HG02885 (cell line): Measurements from ENCODE around the gene RBMS3.

ENCODE experiments used
- ATAC-seq: cut with Tn5 transposase; IDR thresholded peaks from one replicate; pipeline ENCODE4 v1.9.1; 2021; ENCODE audit warnings: mild to moderate bottlenecking; ENCODE audit not compliant: unreplicated experiment, poor library complexity

Gene RBMS3

DNA sequence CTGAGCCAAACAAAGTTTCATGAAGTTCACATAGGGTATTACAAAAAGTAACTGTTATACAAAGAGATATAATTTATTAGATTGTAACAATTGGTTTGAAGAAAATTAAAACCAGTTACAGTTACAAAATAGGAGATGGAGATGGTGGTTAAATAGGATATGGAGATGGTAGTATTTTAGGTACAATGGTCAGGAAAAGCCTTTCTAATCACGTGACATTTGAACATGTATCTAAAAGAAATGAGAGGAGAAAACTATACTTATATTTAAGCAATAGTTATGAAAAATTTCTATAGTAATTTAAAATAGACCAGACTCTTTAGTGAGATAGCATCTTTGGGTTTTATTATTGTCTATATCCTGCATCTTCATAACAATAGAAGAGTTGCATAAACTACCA, 312.9 kb downstream of the RBMS3 start:
- ATAC-seq, result no peak

DNA sequence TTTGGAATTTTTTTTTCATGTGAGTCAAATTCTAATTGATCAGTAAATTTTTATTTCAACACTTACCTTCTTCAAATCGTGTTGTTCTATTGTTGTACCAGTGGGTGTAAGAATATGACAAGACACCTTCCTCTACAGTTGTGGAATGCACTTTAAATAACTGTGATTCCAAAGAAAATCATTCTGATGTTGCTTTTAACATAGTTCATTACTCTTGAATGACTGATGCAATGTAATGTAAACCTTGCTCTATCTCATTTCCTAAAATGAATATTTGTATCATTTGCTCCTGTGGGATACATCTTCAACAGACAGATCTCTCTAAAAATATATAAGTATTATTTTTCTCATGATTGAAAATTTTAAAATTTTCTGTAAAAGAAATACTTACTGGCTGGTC, 313.4 kb downstream of the RBMS3 start:
- no peak for ATAC-seq

DNA sequence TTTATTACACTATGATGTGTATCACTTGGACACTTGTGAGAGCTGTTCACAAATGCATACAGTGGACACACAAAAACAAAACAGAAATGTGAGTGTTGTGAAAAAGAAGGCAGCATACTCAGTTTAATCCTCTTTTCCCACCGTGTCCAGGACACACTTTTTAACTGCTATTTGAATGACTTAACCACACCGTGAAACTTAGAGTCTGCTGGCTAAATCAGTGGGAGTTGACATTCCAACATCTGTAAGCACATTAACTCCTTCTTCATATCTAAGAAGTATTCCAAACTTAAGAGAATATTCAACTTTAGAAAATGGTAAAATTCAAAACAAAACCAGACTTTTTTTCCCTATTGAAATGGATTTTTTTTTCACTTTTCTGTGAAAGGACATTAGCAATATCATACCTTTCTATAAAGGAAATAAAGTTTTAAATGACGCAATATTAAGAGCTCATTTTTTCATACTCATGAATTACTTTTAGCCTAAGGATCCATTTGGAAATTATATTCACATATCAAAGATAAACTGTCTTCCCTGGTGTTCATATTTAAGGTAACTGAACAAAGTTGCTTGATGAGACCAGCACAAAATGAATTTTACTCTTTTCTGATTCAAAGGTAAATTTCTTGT, 316.6 kb downstream of the RBMS3 start:
- no peak for ATAC-seq

DNA sequence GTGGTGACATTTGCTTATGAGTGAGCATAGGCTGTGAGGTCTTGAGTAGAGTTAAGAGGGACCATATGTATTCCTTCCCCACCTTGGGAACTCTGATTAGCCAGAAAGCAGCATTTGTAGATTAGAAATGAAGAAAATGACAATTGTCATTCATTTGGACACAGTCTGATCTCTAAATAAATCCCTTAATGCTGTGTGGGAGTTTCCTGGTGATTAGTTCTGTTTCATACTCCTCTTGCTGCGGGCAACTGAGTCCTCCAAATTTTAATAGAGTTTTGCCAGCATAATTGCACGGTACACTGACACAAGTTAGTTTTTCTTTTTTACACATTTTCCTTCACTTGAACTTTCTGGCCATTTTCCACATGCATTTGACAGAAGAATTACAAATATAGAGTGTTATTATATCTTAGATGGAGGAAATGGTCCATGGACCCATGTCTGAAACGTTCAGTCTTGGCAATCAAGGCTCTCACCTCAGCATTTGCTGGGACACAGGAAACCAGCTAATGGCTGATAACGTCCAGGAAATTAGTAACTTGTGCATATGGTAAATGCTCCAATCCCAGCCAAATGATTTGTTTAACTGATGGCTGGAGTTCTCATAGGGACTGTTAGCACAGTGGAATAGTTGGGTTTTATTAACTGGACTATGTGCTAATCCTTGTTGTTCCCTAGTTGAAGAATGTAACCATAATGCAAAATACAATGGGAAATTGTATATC, 321.2 kb downstream of the RBMS3 start:
- no peak for ATAC-seq

DNA sequence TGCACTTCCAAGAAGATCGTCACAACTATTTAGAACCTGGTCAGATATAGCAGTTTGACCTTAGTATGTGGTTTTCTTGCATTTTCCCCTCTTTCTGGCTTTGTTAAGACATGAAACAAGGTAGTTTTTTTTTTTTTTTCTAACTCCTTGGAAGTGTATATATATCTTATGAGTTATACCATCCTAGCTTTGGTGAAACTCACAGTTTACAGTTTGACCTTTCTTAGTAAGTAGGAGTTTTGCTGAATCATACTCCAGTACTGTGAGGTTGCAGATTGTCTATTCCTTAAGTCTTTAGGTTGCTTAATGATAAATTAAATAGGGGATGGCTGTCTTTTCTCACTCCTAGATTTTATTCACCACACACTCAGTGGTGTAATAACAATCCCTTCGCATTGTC, 325.0 kb downstream of the RBMS3 start:
- ATAC-seq, result no peak

DNA sequence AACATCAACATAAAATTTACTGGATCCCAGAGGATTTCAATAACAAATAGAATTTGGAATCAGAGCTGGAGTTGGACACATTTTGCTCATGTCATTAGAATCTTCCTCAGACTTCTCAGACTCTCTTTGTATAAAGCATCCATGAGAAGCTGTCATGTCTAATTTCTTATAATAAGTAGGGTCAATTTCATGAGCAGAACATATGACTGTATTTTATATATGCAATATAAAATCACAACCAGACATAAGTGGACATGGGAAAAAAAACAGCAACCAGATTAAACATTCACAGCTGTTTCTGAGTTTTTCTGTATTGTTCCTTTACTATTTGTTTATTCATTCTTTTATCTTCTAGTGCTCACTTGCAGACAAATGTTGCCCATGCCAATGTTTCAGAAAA, 325.5 kb downstream of the RBMS3 start:
- no peak for ATAC-seq

DNA sequence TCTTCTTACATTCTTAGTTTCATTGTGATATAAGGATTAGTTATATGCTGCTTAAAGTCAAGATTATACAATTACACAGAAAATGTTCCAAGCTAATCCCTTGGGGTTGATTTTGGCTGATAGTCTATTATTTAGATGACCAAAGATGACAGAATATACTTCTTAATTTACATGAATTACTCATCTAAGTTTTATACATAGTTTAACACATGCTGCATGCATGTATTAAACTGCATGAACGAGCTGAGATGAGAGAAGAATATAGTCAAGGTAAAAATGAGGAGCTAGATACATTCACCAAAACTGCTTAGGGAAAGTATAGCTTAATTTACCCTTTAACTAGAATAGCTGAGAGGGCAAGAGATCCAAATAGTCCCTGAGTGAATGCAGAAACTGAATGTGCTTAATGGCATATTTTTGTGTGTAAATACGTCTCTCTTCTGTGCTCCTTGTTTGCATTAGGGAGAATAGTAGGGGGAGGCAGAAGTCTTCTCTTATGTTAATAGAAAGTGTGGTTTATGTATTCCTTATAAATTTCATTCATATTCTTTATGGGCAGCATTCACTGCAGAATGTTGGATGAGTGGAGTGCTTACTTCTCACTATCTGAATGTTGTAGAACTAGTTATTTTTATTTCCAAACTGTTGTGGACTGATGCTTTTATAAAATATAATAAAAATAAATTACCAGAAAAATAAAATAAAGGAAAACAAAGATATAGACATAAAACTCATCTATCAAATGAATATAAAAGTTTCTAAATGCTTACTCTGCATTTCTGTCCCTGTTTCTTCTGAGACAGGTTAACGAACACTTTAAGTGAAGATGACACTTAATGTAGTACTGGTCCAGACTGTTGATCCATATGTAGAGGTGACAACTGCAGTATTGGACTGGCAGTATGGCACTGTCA, 327.8 kb downstream of the RBMS3 start:
- no peak for ATAC-seq

DNA sequence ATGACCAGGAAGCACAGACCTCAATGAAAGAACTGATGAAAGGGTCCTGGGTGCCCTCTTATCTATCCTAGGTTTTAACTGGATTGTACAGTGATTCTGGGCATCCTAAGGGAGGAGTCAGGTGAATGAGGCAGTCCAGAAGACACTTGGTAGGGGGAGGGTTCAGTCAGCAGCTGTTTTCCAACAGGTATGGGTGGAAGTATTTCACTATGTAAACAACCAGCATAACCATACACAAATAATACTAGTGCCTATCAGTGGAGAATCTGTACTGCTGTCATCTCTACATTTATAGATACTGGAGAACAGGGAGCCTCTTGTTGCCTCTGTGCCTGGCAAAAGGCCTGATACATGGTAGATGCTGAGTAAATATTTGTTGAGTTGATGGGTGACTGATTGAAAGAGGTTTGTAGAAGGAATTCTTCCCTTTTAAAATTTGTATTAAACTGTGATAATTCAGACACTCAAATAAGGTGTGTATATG, 328.5 kb downstream of the RBMS3 start:
- no peak for ATAC-seq

DNA sequence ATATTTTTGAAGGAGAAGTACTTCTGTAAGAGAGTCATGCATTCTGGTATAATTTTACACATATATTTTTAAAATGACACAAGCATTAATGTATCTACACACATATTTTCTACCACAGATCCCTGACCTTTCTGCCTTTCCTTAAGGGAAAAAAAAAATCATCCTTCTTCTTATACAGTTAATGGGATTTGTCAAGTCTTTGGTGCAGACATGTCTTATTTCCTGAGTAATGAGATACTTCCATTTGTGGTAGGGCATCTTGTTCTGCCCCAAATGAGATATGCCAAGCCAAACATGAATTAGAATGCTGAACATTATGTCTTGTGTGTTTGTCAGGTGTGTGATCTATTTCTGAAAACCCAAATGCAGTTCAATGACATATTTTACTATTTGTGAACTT, 329.9 kb downstream of the RBMS3 start:
- ATAC-seq, result no peak

DNA sequence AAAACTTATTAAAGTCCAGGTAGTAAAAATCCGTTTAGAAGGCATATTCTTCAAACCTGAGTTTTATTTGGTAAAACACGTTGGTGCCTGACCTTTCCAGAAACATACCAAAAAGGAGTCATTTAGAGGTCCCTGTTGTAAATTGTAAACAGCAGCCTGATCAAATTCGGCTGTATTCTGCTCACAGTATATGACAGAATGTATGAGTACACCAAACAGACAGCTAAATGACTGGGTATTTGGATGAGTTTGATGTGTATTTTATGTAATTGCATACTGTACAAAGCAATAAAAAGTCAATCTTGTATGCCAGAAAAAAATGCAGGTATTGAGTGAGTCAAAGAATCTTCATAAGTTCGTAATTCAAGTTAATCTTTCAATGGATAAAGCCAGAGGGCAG, 330.4 kb downstream of the RBMS3 start:
- ATAC-seq, result no peak

DNA sequence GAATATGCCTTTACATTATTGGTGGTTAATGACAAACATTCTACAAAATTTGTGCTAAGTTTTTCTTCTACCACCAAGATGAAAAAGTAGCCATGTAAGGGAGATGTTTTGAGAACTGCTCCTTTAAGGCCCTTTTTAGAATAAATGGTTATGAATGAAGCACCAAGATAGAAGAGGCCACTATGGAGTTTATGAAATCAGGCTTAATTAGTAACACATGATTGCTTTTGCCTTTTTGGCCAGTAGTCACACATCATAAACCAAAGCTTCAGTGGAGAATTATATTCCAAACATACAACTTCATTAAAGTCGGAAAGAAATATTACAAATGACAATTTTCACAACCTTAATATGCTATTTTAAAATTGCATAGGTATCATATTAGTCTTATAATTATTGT, 331.7 kb downstream of the RBMS3 start:
- no peak for ATAC-seq

DNA sequence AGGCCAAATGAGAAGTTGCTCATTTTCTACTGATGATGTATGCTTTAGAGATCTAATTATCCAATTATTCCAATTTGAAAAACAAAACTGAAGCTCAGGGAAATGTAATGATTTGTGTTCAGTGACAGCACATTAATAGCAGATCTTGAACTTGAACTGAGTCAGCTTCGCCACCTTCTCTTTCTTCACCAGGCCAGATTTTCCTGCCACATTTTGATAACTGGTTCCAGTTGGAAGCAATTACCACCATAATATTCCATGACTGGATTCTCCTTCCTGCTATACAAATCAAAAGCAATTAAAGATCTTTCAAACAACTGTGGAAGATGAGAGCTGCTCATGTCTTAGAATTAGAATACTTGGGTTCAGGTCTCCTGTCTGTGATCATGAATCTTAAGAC, 334.1 kb downstream of the RBMS3 start:
- ATAC-seq, result no peak

DNA sequence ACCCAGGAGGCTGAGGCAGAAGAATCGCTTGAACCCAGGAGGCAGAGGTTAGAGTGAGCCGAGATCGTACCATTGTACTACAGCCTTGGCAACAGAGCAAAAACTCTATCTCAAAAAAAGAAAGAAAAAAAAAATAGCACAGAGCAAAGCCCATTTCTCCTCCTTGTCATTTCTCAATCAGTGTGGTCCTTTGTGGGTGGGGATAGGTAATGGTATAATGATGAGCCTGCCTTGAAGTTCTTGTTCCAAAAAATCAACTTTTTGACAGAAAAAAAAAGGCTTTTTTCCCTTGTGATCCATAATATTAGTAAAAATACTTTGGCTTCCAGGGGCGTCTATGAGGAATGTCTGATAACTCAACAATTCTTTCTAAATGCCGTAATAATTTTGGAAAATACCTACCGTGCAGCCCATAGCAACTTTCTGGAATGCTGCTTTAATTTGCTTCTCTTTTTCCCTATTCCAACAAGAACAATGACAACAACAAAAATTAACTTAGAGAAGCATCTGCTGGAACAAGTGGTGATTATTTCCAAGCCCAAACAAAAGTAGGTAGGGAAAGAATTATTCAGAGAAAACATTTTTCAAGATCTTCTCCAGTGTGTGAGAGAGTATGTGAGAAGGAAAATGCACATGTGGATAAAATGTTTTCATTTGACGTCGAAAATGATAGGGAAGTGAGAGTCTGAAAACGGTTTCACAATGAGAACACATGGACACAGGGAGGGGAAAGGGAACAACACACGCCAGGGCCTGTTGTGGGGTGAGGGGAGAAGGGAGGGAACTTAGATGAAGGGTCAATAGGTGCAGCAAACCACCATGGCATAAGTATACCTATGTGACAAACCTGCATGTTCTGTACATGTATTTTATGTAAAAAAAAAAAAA, 337.8 kb downstream of the RBMS3 start:
- ATAC-seq, result no peak

DNA sequence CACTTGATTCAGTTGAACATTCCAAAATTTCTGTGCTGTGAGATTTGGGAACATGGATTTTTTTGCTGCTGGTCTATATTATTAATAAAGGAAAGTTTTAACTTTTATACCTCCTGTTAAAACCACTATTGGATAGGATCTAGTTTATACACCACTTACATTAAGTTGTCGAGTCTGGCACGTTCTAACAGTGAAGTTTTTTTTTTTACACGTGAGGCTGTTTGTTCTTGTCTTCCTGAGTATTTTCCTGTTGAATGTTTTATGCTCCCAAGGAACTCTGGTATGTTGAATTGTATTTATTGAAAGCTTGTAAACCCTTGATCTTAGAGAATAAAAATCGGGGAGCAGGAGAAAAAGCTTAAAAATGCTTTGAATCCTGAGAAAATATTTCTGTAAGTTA, 338.8 kb downstream of the RBMS3 start:
- no peak for ATAC-seq

DNA sequence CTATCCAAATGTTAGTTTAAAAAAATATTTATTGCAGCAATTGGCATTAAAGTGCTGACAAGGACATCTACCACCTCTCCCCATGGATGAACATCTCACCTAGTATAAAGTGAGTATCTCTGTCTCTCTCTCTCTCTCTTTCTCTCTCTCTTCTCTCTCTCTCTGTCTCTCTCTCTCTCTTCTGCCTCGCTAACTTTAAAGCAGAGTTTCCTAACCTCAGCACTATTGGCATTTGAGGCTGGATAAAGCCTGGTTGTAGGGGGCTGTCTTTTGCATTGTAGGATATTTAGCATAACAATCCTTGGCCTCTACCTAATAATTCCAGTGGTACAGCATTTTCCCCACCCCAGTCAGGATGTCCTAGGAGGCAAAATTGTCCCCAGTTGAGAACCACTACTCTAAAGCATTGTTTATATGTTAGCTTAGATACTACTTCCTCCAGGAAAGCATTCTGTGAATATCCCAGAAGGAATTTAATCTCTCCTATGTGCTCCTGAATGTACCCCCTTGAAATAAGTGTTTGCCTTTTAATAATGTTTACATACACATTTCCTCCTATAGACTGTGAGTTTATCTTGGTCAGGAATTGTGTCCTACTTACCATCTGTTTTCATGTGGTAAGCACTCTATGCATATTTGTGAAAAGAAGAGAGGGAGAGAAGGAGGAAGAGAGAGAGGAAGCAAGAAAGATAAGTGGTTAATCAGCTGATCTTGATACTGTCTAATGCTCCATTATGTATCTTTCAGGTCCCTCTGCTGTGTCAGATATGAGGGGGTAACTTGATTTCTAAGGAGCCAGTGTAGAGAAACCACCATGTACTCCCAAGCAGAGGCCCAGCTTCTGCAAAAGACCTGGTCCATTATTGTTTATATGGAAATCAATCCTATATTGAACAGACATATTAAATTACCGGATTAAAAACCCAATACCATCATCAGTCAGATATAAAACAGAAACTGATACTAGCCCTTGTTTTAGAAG, 346.6 kb downstream of the RBMS3 start:
- ATAC-seq, result no peak

DNA sequence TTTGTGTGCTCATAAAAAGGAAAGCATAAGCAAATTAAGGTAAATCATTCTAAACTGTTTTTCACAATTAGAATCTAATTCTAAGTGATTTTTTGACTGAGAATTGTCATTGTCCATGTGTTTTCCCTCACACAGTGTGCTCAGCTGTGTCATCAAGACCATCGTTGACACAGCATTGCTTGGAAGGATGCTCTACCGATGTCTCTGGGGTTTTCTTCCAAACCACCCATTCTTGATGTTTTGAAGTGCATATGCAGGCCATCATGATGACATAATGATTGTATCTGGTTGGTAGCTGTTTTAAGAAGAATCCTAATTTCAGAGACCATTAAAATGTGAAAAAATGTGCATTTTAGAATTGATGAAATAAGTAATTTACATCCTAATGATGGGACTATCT, 347.9 kb downstream of the RBMS3 start:
- no peak for ATAC-seq

DNA sequence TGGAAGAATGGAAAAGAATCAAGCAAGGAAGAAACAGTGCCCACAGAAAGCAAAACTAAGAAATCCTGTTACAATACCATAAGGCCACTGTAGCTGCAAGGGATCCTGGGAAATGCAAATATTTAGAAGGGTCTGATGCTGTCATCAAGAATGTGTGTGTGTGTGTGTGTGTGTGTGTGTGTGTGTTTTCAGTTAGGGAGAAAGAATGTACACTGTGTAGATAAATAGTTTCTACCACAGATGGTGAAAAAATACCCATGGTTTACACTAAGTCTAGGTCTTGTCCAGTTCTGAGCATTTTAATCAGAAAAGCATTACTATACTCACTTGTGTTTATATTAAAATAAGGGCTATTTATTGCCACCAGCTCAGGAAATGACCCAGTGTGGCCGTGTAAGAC, 355.0 kb downstream of the RBMS3 start:
- no peak for ATAC-seq

DNA sequence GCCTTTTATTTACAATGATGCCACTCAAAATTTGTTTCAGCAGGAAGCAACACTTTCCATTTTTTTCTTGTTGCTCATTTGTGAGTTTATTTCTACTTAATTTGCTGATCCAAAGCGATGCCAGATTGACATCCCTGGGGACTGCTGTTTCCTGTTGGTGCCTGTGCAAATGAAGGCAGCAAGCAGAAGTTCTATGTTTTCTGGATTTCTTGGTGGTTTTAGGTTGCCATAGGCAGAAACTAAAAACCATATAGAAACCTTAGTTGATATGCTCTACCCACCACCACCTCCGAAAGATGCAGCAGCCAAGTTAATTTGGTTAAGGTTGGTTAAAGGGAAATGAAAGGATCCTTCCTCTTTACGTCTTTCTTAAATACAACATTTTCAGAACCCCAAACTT, 356.2 kb downstream of the RBMS3 start:
- no peak for ATAC-seq
